22Rv1 (cell line): ENCODE measurements around the gene CBX5.

Experiments used
- H3K27ac ChIP-seq: fragments of 450-650 bp; 2 replicates; pipeline ENCODE4 v1.5.1; 2017
- CTCF ChIP-seq: fragments of 450-650 bp; IDR thresholded peaks from 2 replicates; pipeline ENCODE4 v1.5.1; 2017; ENCODE audit warnings: mild to moderate bottlenecking
- ZFX ChIP-seq: fragments of 450-650 bp; IDR thresholded peaks from 2 replicates; pipeline ENCODE4 v1.6.1; 2017; ENCODE audit warnings: antibody characterized with exemption, borderline replicate concordance

CBX5 gene

GRCh38 chr12:54292083-54292930 is 12.4 kb upstream of the CBX5 start:
- TF ChIP-seq CTCF (no peak), ZFX (no peak)
- no peak overlapping the region for H3K27ac ChIP-seq

DNA sequence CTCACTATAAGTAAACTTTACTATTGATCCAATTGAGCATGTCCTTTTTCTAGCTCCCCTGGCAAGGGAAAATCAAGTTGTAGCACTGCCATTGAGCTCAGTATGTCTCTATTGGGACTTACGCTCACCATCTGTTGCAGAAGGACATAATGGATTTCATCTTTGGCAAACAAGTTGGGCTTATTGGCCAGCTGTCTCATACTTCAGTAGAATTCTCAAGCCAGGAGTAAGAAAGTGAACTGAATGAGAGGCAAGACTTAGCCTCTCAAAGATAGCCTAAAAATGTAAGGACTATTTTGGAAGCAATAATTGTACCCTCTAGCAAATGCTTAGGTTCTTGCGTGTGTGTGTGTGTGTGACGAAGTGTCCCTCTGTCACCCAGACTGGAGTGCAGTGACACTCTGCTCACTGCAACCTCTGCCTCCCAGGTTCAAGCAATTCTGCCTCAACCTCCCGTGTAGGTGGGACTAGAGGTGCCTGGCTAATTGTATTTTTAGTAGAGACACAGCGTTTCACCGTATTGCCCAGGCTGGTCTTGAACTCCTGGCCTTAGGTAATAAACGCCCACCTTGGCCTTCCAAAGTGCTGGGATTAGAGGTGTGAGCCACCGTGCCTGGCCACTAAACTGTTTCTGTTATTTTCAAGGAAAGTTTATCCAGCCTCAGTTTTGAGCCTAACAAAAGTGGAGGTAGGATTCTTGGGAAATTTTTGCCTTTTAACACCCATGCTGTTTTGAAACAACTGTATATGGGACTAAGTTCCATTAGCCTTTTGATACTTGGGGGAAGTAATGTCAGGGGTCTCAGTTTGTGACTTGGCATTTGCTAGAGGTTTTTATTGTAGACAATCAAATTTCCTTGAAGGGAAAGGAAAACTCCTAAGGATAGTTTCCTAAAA is 7.6 kb upstream of the CBX5 start:
- H3K27ac ChIP-seq: peak overlapping the region; percentile 37
- TF ChIP-seq ZFX (no peak), CTCF (no peak)

DNA sequence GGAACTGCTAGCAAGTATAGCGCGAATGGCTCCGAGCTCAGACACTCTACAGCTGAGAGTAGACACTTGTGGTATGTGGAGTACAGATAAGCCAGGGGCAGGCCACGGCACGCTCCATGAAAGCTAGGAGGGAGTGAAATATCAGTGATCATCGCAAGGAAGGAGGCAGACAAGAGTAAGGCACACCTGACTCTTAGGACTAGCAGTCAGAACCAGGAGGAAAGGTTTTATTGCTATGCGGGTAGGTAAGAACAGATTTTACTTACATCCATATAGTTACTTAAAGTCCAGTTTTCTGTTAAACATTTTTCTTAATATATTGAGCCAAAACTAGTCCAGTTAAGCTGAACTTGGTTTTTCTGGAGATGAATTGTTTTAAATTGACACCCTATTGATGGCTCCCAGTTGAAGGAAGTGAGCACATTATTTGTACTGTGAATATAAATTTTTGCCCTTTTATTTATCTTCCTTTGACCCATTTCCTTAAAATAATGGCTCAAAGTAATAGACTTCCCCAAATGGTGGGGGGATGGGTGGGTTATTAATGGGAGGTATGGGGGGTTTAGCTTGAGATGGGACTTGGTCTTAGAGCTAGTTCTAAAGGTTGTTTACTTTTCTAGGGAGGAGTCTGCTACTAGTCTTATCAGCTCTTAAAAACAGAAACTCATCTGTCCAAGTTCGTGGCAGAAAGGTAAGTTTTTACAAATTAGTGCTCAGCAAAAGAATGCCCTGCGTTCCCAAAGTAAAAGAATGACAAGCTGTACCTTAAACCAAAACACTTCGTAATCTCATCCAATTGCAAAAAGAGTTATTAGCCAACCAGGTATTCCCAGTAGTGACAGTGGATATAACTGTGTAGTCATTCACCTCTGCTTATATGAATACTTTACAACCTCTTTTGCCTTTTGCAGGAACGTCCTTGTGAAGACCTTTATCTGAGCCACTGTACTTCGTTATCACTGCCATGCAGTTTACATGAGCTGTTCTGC is 6.4 kb upstream of the CBX5 start:
- H3K27ac ChIP-seq: peak overlapping the region; percentile 37
- TF ChIP-seq ZFX (no peak), CTCF (no peak)

DNA sequence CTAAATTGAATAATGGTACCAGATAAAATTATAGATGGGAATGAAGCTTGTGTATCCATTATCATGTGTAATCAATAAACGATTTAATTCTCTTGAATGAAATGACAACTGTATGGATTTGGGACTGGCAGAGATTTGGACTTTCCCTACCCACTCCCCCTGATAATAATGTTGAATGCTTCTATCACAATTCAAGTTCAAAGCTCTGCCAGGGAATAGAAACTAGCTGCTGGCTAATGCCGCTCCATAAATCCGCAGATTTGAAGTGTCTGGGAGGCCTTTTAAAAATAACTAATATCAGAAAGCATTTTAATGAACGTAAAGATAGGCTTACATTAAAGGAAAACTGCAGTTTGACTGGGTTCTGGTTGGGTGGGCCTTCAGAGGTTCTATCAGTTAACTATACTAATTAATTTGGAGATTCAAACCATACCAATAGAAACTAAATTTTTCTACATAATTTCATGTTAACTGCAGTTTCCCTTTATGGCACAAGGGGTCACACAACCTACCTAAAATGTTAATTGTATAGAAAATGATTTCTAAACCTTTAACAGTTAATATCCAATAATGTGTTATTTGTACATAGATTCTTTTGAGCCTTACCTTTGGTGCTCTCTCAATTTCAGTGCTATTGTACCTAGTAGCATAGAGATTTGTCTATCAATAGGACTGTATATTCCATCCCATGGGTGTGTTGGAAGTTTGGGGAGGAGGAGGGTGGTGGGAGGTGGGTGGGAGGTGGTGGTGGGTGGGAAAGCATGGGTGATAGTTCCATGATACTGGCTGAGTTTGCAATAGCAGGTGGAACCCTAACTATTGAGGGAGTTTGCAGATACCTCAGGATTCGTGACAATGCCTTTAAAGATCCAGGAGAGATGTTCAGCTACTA is 5.5 kb upstream of the CBX5 start:
- TF ChIP-seq ZFX (no peak), CTCF (peak; percentile 51)
- H3K27ac ChIP-seq: peak overlapping the region; percentile 37

- H3K27ac ChIP-seq: peak overlapping the region; percentile 95; the same call in 1 of the 2 replicates
Measured at GRCh38 chr12:54284070-54284780, 4.3 kb upstream of the CBX5 start.

DNA sequence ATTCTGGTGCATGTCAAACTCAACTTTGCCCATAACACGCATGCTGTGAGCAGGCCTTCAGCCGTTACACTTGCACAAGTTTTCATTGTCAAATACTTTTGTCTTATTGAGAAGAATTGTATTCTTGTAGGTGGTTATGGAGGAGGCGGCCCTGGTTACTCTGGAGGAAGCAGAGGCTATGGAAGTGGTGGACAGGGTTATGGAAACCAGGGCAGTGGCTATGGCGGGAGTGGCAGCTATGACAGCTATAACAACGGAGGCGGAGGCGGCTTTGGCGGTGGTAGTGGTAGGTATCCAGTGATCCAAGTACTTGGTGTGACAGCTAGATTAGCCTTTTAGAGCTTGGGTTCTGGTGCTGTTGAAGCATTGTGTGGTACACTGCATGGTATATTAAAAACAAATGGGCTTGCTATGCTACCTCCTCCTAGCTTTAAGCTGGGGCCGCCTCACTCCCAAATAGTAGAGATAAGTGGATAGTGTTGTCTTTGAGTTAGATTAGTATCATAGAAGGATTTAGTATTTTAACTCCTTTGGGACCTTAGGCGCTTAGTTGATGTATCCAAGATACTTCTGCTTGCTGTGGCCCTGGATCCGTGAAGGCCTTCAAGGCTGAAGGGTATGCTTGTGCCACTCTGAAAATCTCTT is 3.1 kb upstream of the CBX5 start:
- TF ChIP-seq CTCF (no peak), ZFX (no peak)
- peak overlapping the region; percentile 95 for H3K27ac ChIP-seq

- H3K27ac ChIP-seq: peak overlapping the region; percentile 95
Measured at GRCh38 chr12:54281694-54282093, 1.8 kb upstream of the CBX5 start.

- peak overlapping the region; percentile 95 for H3K27ac ChIP-seq
Measured at GRCh38 chr12:54281261-54281638, 1.3 kb upstream of the CBX5 start.
